Upper lobe of left lung (tissue), 6 donors: ENCODE data around the gene NUP155. TPM values are rescaled to one million over a fixed set of nuclear protein-coding genes. Genes with fewer than 3 reads are reported as not detected.
"Not testable (repeated sequence)": the region's sequence is repeated elsewhere in the genome, so short reads cannot be mapped to it uniquely, and the experiment has no call there.

Experiments
- ATAC-seq, 2 donors: fragments of 200-7000 bp; cut with Tn5 transposase; one replicate each; pipeline ENCODE4 v1.9.1; 2022; ENCODE audit warnings: mild to moderate bottlenecking in 2 of 2, moderate library complexity in 2 of 2; ENCODE audit not compliant: low FRiP score in 2 of 2
- DNase-seq, 2 donors: peaks; one replicate each; pipeline ENCODE4 v3.0.0-alpha.2; 2019 to 2020
- H3K27ac ChIP-seq, 4 donors: fragments of 200-600 bp; sonication (generic); one replicate each; pipeline ENCODE4 v1.5.1; 2016 to 2019
- H3K27me3 ChIP-seq, 4 donors: fragments of 200-600 bp; sonication (generic); one replicate each; pipeline ENCODE4 v1.5.1; 2017 to 2019
- H3K36me3 ChIP-seq, 4 donors: fragments of 200-600 bp; sonication (generic); one replicate each; pipeline ENCODE4 v1.5.1; 2016 to 2019
- H3K4me1 ChIP-seq, 4 donors: fragments of 200-600 bp; sonication (generic); one replicate each; pipeline ENCODE4 v1.5.1; 2018 to 2019
- H3K4me3 ChIP-seq, 4 donors: fragments of 200-600 bp; sonication (generic); one replicate each; pipeline ENCODE4 v1.5.1; 2017 to 2019; ENCODE audit warnings: mild to moderate bottlenecking in 2 of 4, moderate library complexity in 1 of 4
- H3K9me3 ChIP-seq, 4 donors: fragments of 200-600 bp; sonication (generic); one replicate each; pipeline ENCODE4 v1.5.1; 2018 to 2019
- EP300 ChIP-seq, 4 donors: sonication (generic); formaldehyde crosslinking; IDR thresholded peaks; one replicate each; pipeline ENCODE4 v1.5.1; 2017; ENCODE audit warnings: antibody characterized with exemption in 4 of 4, control low read depth in 2 of 4
- POLR2A ChIP-seq, 4 donors: fragments of 450-650 bp; IDR thresholded peaks; one replicate each; pipeline ENCODE4 v1.5.1; 2016 to 2017; ENCODE audit warnings: antibody characterized with exemption in 4 of 4, mild to moderate bottlenecking in 2 of 4
- POLR2AphosphoS5 ChIP-seq, 2 donors: sonication (generic); formaldehyde crosslinking; IDR thresholded peaks; one replicate each; pipeline ENCODE4 v1.5.1; 2017; ENCODE audit warnings: antibody characterized with exemption in 2 of 2
- WGBS, 2 donors: methylation state at CpG; one replicate each; pipeline ENCODE4 v1.1.5; 2017 to 2018; 5-methylcytosine and 5-hydroxymethylcytosine counted together
- total RNA-seq, 6 donors: library from RNA; depleted of rRNA in 4 of 6; stranded (reverse); fragments of >200 nt in 4 of 6; gene quantifications; one replicate each; pipeline versions ENCODE4 v1.1.0 to v1.2.1, GENCODE V29; 2016 to 2021
- TF ChIP-seq, protein P1 (sequence below), 6 experiments: fragments of 450-650 bp in 4 of 6; fragments of 200-600 bp in 2 of 6; sonication (generic) in 2 of 6; IDR thresholded peaks; one replicate each; pipeline ENCODE4 v1.5.1; 2016 to 2019; ENCODE audit warnings: antibody characterized with exemption in 6 of 6
- donor health status: DM: no; HTN: no; CAD: no; lungs with moderate emphysema.
- donor health status: DM: no; HTN: yes; CAD: no; lungs with severe emphysema.

Gene NUP155
- 10 to 100 TPM in 5 of 6 donors, 1 to 10 TPM in 1; 6.1 to 25.5 (median 17.4) TPM for total RNA-seq

DNA sequence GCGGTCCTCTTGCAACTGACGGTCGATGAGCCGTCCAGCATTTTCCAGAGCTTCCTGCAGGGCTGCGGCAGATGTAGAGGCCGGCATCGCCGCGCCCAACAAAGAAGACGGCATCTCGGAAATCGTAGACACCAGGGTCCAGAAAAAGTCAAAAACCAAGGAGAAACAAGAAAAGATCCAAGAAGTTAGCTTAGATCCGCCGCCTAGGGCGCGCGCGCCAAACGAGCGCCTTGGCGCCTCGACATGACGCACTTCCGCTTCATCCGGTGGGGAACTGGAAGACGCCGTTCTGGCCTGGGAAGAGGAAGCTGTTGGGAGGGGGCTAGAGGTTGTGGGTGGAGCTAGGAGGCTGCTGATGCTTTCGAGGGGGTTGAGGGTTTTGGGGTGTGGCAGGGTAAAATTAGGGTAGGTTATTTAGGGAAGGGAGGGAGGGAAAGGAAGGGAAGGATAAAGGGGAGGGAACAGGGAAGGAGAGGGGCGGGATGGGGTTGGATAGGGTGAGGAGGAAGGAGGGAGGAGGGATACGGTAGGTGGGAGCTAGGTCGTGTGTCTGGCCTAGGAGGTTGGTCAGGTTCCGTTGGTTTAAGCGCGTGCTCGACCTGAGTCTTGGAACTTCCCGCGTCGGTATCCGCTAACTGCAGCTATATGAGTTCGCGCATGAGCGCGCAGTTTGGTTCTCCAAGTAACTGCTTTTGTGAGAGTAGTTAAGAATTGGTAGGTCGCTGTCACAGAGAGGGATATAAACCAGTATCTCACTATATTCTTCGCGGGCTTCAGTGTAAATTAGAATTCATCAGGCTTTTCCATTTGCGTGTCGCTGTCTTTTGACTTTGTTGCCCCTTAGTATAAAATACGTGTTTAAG, at the start of gene NUP155:
Gene NUP155, minus strand, starts transcription at position 243 of the 863 bp plus-strand sequence. Its CDS starts 129 bp downstream, at position 114.
- Histone ChIP-seq H3K4me1 (peaks cover 22 to 41% (median 25%) of the 10 kb centered on the region in 4 donors), H3K27ac (peak within 1 kb of the TSS; percentile 83 to 90 (median 86)), H3K4me3 (peak within 1 kb of the TSS; percentile 90 to 97 (median 94)), H3K36me3 (no peaks in the 10 kb centered on the region), H3K27me3 (no peaks in the 10 kb centered on the region), H3K9me3 (no peaks in the 10 kb centered on the region)
- TF ChIP-seq EP300 (IDR thresholded peaks at IDR 0.05) (no peak), POLR2A (IDR thresholded peaks at IDR 0.05) (peak in 3 of 4 donors; percentile 13 to 72 (median 38)), POLR2AphosphoS5 (IDR thresholded peaks at IDR 0.05) (peak; percentile 83 to 94)
- TF ChIP-seq, protein P1, sequence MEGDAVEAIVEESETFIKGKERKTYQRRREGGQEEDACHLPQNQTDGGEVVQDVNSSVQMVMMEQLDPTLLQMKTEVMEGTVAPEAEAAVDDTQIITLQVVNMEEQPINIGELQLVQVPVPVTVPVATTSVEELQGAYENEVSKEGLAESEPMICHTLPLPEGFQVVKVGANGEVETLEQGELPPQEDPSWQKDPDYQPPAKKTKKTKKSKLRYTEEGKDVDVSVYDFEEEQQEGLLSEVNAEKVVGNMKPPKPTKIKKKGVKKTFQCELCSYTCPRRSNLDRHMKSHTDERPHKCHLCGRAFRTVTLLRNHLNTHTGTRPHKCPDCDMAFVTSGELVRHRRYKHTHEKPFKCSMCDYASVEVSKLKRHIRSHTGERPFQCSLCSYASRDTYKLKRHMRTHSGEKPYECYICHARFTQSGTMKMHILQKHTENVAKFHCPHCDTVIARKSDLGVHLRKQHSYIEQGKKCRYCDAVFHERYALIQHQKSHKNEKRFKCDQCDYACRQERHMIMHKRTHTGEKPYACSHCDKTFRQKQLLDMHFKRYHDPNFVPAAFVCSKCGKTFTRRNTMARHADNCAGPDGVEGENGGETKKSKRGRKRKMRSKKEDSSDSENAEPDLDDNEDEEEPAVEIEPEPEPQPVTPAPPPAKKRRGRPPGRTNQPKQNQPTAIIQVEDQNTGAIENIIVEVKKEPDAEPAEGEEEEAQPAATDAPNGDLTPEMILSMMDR (IDR thresholded peaks at IDR 0.05) = peak in 1 of 6 experiments; percentile 41
- WGBS, 2 donors = 2% methylated on average over 49 of the region's 49 CpGs
- peak; percentile 92 to 96 for DNase-seq
- peak; percentile 98 to 99 for ATAC-seq

DNA sequence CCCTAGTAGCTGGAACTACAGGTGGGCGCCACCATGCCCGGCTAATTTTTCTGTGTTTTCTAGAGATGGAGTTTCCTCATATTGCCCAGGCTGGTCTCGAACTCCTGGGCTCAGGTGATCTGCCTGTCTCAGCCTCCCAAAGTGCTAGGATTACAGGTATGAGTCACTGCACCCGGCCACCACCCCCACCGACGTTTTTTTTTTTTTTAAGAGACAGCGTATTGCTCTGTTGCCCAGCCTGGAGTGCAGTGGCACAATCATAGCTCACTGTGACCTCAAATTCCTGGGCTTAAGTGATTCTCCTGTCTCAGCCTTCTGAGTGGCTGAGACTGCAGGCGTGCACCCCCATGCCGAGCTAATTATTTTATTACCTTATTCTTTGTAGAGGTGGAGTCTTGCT, 46.4 kb upstream of the NUP155 start:
- TF ChIP-seq POLR2A (IDR thresholded peaks at IDR 0.05) = no peak
- no peak for TF ChIP-seq POLR2AphosphoS5 (IDR thresholded peaks at IDR 0.05)
- no peak overlapping the region for H3K27ac ChIP-seq
- DNase-seq (no peak), ATAC-seq (no peak)
- peaks cover 0 to 21% (median 4%) of the 10 kb centered on the region in 4 donors for H3K36me3 ChIP-seq
- no peaks in the 10 kb centered on the region for H3K4me1 ChIP-seq
- H3K4me3 ChIP-seq = no peak overlapping the region
- H3K27me3 ChIP-seq = no peaks in the 10 kb centered on the region
- WGBS, 2 donors = 92 to 93% methylated on average over 9 of the region's 9 CpGs
- H3K9me3 ChIP-seq = no peaks in the 10 kb centered on the region

DNA sequence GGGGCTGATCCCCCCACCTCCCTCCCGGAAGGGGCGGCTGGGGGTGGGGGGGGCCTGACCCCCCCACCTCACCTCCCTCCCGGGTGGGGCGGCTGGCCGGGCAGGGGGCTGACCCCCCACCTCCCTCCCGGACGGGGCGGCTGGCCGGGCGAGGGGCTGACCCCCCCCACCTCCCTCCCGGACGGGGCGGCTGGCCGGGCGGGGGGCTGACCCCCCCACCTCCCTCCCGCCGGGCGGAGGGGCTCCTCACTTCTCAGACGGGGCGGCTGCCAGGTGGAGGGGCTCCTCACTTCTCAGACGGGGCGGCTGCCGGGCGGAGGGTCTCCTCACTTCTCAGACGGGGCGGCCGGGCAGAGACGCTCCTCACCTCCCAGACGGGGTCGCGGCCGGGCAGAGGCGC, 44.5 kb upstream of the NUP155 start:
- no CpG with 5 or more reads among the region's 33 CpGs for WGBS, 2 donors
- ATAC-seq, H3K9me3 ChIP-seq, H3K4me1 ChIP-seq, H3K27me3 ChIP-seq, H3K4me3 ChIP-seq, H3K27ac ChIP-seq: not testable (repeated sequence)
- peak in 1 of 2 donors; percentile 32 for DNase-seq
- peaks cover 0 to 28% (median 4%) of the 10 kb centered on the region in 4 donors for H3K36me3 ChIP-seq

DNA sequence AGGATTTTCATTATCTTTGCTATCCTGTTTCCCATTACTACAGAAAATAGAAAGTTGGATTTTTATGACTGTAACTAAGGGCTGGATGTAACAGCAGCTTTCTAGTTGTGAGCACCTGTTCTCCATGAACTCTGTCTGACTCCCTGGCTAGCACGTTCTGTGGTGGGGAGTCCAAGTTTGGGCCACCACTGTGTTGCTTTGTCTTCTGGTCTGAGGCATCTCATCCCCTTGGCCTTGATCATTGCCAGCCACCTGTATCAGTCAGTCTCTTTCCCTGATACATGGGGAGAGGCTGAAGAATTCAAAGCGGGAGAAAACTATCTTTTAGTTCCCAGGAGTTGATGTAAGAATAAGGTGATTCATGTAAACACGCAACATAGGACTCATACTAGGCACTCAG, 41.6 kb upstream of the NUP155 start:
- 88 to 91% methylated on average over 3 of the region's 3 CpGs for WGBS, 2 donors
- ATAC-seq = no peak
- Histone ChIP-seq H3K27me3 (no peaks in the 10 kb centered on the region), H3K36me3 (peaks cover 0 to 42% (median 9%) of the 10 kb centered on the region in 4 donors), H3K9me3 (no peaks in the 10 kb centered on the region), H3K4me3 (no peak overlapping the region), H3K27ac (no peak overlapping the region), H3K4me1 (no peaks in the 10 kb centered on the region)
- DNase-seq = no peak
- TF ChIP-seq POLR2AphosphoS5 (IDR thresholded peaks at IDR 0.05) (no peak), EP300 (IDR thresholded peaks at IDR 0.05) (no peak), POLR2A (IDR thresholded peaks at IDR 0.05) (no peak)
- TF ChIP-seq, protein P1 (IDR thresholded peaks at IDR 0.05) = no peak

DNA sequence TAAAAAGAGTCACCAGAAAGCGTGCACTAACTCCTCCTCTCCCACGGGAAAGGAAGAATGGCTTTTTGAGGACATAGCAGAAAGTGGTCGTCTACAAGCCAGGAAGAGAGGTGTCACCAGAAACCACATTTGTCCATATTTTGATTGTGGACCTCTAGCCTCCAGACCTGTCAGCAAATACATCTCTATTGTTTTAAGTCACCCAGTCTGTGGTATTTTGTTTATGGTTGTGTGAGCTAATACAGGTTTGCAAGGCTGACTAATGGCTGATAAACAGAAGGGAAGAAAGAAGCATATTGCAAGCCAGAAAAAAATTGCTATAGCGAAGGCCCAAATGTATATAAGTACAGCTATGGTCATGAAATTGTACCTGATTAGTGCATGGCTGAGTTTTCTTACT, 29.6 kb upstream of the NUP155 start:
- WGBS, 2 donors = 84% methylated on average over 4 of the region's 4 CpGs
- ATAC-seq (no peak), DNase-seq (no peak)
- Histone ChIP-seq H3K27me3 (no peaks in the 10 kb centered on the region), H3K36me3 (peaks cover 0 to 61% (median 16%) of the 10 kb centered on the region in 4 donors), H3K4me3 (no peak overlapping the region), H3K9me3 (no peaks in the 10 kb centered on the region), H3K27ac (no peak overlapping the region), H3K4me1 (no peaks in the 10 kb centered on the region)
- TF ChIP-seq POLR2AphosphoS5 (IDR thresholded peaks at IDR 0.05) (no peak), POLR2A (IDR thresholded peaks at IDR 0.05) (no peak), EP300 (IDR thresholded peaks at IDR 0.05) (no peak)
- TF ChIP-seq, protein P1 (IDR thresholded peaks at IDR 0.05) = no peak
